Measurements from ENCODE around the gene SAFB. TPM values are rescaled to one million over a fixed set of nuclear protein-coding genes. Genes with fewer than 3 reads are reported as not detected.

SAFB gene
- total and polyA plus RNA-seq, 2 of the 4 experiments (the other 2 are of a cell fraction): 18.5 to 41.2 TPM

DNA sequence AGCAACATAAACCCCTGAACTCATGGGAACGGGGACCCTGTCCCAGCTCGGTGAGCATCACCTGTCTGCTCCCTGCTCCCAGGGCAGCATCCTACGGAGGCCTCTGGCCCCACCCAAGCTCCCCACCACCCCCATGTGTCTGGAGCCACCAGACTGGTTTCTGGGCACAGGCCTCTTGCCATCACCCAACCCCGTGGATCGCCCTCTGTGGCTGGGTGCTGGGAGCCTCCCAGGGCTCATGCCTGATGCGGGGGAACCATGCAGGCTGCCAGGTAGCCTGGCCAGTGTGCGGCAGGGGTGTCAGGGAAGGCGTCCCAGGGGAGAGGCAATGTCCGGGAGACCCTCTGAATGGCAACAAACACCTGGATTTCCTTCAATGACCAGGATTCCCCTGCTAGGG lies 54.7 kb downstream of the SAFB start:
- BruUV-seq (replicated peaks): no TSS peak
- H3K9me3 ChIP-seq (ENCODE audit: control insufficient read depth, insufficient read depth, low read length): no peaks in the 10 kb centered on the region
- H2AFZ ChIP-seq (replicated peaks; ENCODE audit: low read length, poor library complexity): no peak overlapping the region
- no peak for DNase-seq
- ChIA-PET CTCF (no interaction called here), POLR2A (ENCODE audit: unreplicated experiment) (no interaction called here)
- no peak overlapping the region for H3K14ac ChIP-seq (replicated peaks; ENCODE audit: low read depth, low read length)
- H3K4me3 ChIP-seq (ENCODE audit: insufficient read depth, low read depth, low read length): no peak overlapping the region
- no peak overlapping the region for H3K18ac ChIP-seq (ENCODE audit: low read depth, low read length)
- no peak overlapping the region for H2AK5ac ChIP-seq (ENCODE audit: low read depth, low read length)
- H3K27me3 ChIP-seq (ENCODE audit: control insufficient read depth, insufficient read depth, low read length): no peaks in the 10 kb centered on the region
- no peak overlapping the region for H3K56ac ChIP-seq (ENCODE audit: extremely low read depth, insufficient read depth, low read length)
- WGBS, 2 experiments (ENCODE audit: extremely low coverage in 2 of 2, insufficient read length in 1 of 2): 97% methylated on average over 5 of the region's 9 CpGs; no CpG with 5 or more reads in 1 of the 2 experiments
- H2BK15ac ChIP-seq (ENCODE audit: low read depth, low read length): no peak overlapping the region
- H3K9me1 ChIP-seq (ENCODE audit: insufficient read depth, low read length): peaks cover 7% of the 10 kb centered on the region; the same call in 1 of the 2 replicates
- peaks cover 3% of the 10 kb centered on the region; the same call in 1 of the 2 replicates for H3K36me3 ChIP-seq (ENCODE audit: control insufficient read depth, insufficient read depth, low read length)
- H4K5ac ChIP-seq (ENCODE audit: low read depth, low read length): no peak overlapping the region
- H2BK20ac ChIP-seq (ENCODE audit: low read depth, low read length): no peak overlapping the region
- intact Hi-C loops (cut with micrococcal nuclease): no loop called here
- H3K9ac ChIP-seq (ENCODE audit: low read depth, low read length): no peak overlapping the region
- H2BK5ac ChIP-seq (ENCODE audit: low read depth, low read length, poor library complexity, severe bottlenecking): no peak overlapping the region
- ATAC-seq (ENCODE audit: low read depth): no peak
- H3K23ac ChIP-seq (ENCODE audit: low read depth, low read length): no peak overlapping the region
- no peaks in the 10 kb centered on the region; the same call in 1 of the 2 replicates for H4K20me1 ChIP-seq (ENCODE audit: insufficient read depth, low read length)
- no peak overlapping the region for H3K4me2 ChIP-seq (ENCODE audit: low read depth, low read length)
- H4K8ac ChIP-seq (ENCODE audit: low read depth in 2 of 2, low read length in 2 of 2): no peak overlapping the region
- TF ChIP-seq NFE2L2 (IDR thresholded peaks at IDR 0.05; ENCODE audit: low read depth, low read length) (no peak), RFX5 (IDR thresholded peaks at IDR 0.05; ENCODE audit: low read depth, low read length) (no peak), MXI1 (IDR thresholded peaks at IDR 0.05; ENCODE audit: borderline replicate concordance, low read depth, low read length) (no peak), RCOR1 (IDR thresholded peaks at IDR 0.05; ENCODE audit: insufficient replicate concordance, low read length) (no peak), SMC3 (IDR thresholded peaks at IDR 0.05; ENCODE audit: low read depth, low read length) (no peak)
- TF ChIP-seq, protein P1, sequence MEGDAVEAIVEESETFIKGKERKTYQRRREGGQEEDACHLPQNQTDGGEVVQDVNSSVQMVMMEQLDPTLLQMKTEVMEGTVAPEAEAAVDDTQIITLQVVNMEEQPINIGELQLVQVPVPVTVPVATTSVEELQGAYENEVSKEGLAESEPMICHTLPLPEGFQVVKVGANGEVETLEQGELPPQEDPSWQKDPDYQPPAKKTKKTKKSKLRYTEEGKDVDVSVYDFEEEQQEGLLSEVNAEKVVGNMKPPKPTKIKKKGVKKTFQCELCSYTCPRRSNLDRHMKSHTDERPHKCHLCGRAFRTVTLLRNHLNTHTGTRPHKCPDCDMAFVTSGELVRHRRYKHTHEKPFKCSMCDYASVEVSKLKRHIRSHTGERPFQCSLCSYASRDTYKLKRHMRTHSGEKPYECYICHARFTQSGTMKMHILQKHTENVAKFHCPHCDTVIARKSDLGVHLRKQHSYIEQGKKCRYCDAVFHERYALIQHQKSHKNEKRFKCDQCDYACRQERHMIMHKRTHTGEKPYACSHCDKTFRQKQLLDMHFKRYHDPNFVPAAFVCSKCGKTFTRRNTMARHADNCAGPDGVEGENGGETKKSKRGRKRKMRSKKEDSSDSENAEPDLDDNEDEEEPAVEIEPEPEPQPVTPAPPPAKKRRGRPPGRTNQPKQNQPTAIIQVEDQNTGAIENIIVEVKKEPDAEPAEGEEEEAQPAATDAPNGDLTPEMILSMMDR (conservative IDR thresholded peaks at IDR 0.05; ENCODE audit: low read depth, low read length): no peak
- TF ChIP-seq, protein P2, sequence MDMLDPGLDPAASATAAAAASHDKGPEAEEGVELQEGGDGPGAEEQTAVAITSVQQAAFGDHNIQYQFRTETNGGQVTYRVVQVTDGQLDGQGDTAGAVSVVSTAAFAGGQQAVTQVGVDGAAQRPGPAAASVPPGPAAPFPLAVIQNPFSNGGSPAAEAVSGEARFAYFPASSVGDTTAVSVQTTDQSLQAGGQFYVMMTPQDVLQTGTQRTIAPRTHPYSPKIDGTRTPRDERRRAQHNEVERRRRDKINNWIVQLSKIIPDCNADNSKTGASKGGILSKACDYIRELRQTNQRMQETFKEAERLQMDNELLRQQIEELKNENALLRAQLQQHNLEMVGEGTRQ (IDR thresholded peaks at IDR 0.05; ENCODE audit: low read depth, low read length): no peak
- no peak overlapping the region for H4K91ac ChIP-seq (ENCODE audit: insufficient read depth, low read depth, low read length)
- dilution Hi-C loops (cut with HindIII; ENCODE audit: low sequenced_read_pairs, unreplicated experiment): no loop called here
- in situ Hi-C loops (cut with MboI; ENCODE audit: low sequenced_read_pairs): no loop called here
- peaks cover 7% of the 10 kb centered on the region for H3K4me1 ChIP-seq (ENCODE audit: control insufficient read depth, insufficient read depth, low read length)
- H2AK9ac ChIP-seq (replicated peaks; ENCODE audit: low read depth, low read length, poor library complexity): no peak overlapping the region
- peaks cover 15 to 19% of the 10 kb centered on the region in 2 experiments; a peak in 3 of 4 replicates for H3K79me1 ChIP-seq (ENCODE audit: low read depth in 1 of 2, low read length in 2 of 2)
- no peak overlapping the region for H2BK120ac ChIP-seq (ENCODE audit: low read depth, low read length)
- no peak overlapping the region for H3K27ac ChIP-seq (ENCODE audit: insufficient read depth, low read length)
- no peak overlapping the region for H3K4ac ChIP-seq (ENCODE audit: low read depth, low read length)
